ENCODE measurements around the gene C16orf96. TPM values are rescaled to one million over a fixed set of nuclear protein-coding genes. Genes with fewer than 3 reads are reported as not detected.

Gene C16orf96
- total and polyA plus RNA-seq, 2 of the 13 experiments (the other 11 are each of a cell fraction or from before 2014, with no cell fraction given): 0.03 TPM; not detected in 1

DNA sequence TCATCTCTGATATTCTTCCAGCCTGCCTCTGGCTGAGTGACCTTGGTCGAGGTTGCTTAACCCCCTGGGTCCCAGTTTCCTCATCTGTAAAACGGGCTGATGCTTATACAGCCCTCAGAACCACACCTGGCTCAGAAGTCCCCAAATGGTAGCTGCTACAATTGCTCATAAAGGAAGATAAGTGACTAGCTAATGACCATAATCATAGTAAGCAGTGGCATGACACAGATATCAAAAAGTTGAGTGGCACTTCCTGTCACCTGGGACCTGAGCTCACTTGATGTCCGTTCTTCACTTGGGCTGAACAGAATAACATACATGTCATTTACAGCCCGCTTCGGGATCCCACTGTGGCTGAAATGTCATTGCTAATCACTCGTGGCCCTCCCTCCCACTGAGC lies 70.3 kb downstream of the C16orf96 start (continued):
- TF ChIP-seq SPEN (CRISPR knock-in tag; IDR thresholded peaks at IDR 0.05; ENCODE audit: low read depth): no peak
- TF ChIP-seq, protein P1, sequence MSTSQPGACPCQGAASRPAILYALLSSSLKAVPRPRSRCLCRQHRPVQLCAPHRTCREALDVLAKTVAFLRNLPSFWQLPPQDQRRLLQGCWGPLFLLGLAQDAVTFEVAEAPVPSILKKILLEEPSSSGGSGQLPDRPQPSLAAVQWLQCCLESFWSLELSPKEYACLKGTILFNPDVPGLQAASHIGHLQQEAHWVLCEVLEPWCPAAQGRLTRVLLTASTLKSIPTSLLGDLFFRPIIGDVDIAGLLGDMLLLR (CRISPR knock-in tag; IDR thresholded peaks at IDR 0.05): no peak
- TF ChIP-seq HNRNPUL1 (IDR thresholded peaks at IDR 0.05; ENCODE audit: low read depth, low read length): no peak
- no peak for TF ChIP-seq MIER2 (CRISPR knock-in tag; IDR thresholded peaks at IDR 0.05)
- no peak for TF ChIP-seq ZNF598 (CRISPR knock-in tag; IDR thresholded peaks at IDR 0.05; ENCODE audit: borderline replicate concordance)
- TF ChIP-seq ARHGAP35 (CRISPR knock-in tag; IDR thresholded peaks at IDR 0.05; ENCODE audit: borderline replicate concordance): no peak
- peak; percentile 94 for TF ChIP-seq ZNF629 (CRISPR knock-in tag; conservative IDR thresholded peaks at IDR 0.05)
- no peak for TF ChIP-seq ZNF572 (CRISPR knock-in tag; IDR thresholded peaks at IDR 0.05)
- no peak for TF ChIP-seq KDM5B (CRISPR knock-in tag; IDR thresholded peaks at IDR 0.05; ENCODE audit: borderline replicate concordance)
- no peak for TF ChIP-seq ZNF331 (CRISPR knock-in tag; IDR thresholded peaks at IDR 0.05)
- peak; percentile 52; the same call in 1 of the 2 replicates for TF ChIP-seq KDM1A (CRISPR knock-in tag; IDR thresholded peaks at IDR 0.05)
- no peak for TF ChIP-seq SIN3B (IDR thresholded peaks at IDR 0.05; ENCODE audit: low read length)
- TF ChIP-seq, protein P2, sequence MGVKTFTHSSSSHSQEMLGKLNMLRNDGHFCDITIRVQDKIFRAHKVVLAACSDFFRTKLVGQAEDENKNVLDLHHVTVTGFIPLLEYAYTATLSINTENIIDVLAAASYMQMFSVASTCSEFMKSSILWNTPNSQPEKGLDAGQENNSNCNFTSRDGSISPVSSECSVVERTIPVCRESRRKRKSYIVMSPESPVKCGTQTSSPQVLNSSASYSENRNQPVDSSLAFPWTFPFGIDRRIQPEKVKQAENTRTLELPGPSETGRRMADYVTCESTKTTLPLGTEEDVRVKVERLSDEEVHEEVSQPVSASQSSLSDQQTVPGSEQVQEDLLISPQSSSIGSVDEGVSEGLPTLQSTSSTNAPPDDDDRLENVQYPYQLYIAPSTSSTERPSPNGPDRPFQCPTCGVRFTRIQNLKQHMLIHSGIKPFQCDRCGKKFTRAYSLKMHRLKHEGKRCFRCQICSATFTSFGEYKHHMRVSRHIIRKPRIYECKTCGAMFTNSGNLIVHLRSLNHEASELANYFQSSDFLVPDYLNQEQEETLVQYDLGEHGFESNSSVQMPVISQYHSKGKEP (CRISPR knock-in tag; IDR thresholded peaks at IDR 0.05): no peak

DNA sequence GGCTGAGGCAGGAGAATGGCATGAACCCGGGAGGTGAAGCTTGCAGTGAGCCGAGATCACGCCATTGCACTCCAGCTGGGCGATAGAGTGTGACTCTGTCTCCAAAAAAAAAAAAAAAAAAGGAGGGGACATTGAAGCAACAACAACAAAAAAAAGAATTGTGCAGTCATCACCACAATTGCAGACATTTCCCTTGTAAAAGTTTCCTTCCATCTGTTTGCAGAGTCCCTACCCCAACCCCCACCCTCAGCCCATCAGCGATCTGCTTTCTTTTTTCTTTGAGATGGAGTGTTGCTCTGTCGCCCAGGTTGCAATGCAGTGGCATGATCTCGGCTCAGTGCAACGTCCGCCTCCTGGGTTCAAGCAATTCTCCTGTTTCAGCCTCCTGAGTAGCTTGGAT lies 72.1 kb downstream of the C16orf96 start:
- Histone ChIP-seq H3K9me3 (ENCODE audit: low read length) (peaks cover 10% of the 10 kb centered on the region), H3K4me1 (ENCODE audit: insufficient read depth, low read length) (peaks cover 44% of the 10 kb centered on the region), H3K79me2 (ENCODE audit: insufficient read depth, low read length) (peaks cover 67% of the 10 kb centered on the region), H3K27me3 (ENCODE audit: control insufficient read depth in 1 of 2, insufficient read depth in 2 of 2, low read length in 2 of 2) (no peaks in the 10 kb centered on the region; a peak in 1 of 5 replicates), H2AFZ (ENCODE audit: low read length) (no peak overlapping the region), H3K36me3 (replicated peaks in 1 of 2; ENCODE audit: control insufficient read depth in 1 of 2, insufficient read depth in 2 of 2, low read length in 2 of 2) (no peaks in the 10 kb centered on the region), H3K27ac (ENCODE audit: extremely low read length, insufficient read depth, low read length) (no peak overlapping the region), H3K4me3 (replicated peaks in 1 of 3; ENCODE audit: insufficient read depth in 1 of 3, low read depth in 2 of 3, low read length in 3 of 3) (no peak overlapping the region), H3K4me2 (ENCODE audit: low read depth, low read length) (no peak overlapping the region), H3K9ac (ENCODE audit: insufficient read depth, low read depth, low read length) (no peak overlapping the region), H4K20me1 (ENCODE audit: insufficient read depth, low read length) (peaks cover 12% of the 10 kb centered on the region)
- DNase-seq (ENCODE audit: low spot score): no peak
- BruUV-seq (replicated peaks): no TSS peak
- TF ChIP-seq HOXD1 (CRISPR knock-in tag; IDR thresholded peaks at IDR 0.05) (no peak), ZFY (CRISPR knock-in tag; IDR thresholded peaks at IDR 0.05) (no peak), SMAD3 (CRISPR knock-in tag; IDR thresholded peaks at IDR 0.05) (no peak)
- TF ChIP-seq, protein P3, sequence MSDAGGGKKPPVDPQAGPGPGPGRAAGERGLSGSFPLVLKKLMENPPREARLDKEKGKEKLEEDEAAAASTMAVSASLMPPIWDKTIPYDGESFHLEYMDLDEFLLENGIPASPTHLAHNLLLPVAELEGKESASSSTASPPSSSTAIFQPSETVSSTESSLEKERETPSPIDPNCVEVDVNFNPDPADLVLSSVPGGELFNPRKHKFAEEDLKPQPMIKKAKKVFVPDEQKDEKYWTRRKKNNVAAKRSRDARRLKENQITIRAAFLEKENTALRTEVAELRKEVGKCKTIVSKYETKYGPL (CRISPR knock-in tag; IDR thresholded peaks at IDR 0.05): no peak
- ChIA-PET CTCF (ENCODE audit: low intra/inter-chr PET ratio, low total read pairs) (no interaction called here), POLR2A (interaction anchor here (0.9 kb wide), 1 partner anchor 33 kb away, joined by 4 read pairs; no protein-coding TSS in a partner anchor)
- WGBS (ENCODE audit: low lambda C conversion rate): 95% methylated on average over 9 of the region's 9 CpGs
- in situ Hi-C loops (cut with HindIII; ENCODE audit: extremely low pct_ligation_motif_present, low pct_unique_long_range_greater_than_20kb): no loop called here
- no peak for FAIRE-seq
- intact Hi-C loops (cut with micrococcal nuclease; ENCODE audit: unreplicated experiment): no loop called here
- ATAC-seq: no peak

All from HepG2 (cell line).